Left hindlimb (tissue), 1 donor: ENCODE data around the gene RFC3.

Experiments used
- DNase-seq: peaks from one replicate; pipeline ENCODE4 v3.0.0-alpha.2; 2018

The RFC3 gene

DNA sequence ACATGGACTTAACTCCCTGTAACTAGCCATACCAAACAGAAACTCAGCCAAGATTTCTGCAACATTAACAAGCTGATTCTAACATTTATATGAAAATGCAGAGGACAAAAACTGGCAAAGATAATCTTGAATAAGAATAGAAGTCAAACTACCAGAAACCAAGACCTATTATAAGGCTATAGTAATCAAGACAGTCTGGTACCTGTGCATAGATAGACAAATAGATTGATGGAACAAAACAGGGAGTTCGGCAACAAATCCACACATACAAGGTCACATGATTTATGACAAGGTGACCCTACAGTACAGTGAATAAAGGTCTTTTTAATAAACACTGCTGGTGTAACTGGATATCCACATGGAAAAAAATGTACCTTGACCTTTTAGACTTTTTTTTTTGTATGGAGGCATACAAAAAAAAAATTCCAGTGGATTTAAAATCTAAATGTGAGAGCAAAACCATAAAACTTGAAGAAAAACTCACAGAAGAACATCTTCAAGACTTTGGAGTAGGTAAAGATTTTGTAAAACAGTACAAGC lies 2.9 kb upstream of the RFC3 start:
- DNase-seq = no peak

DNA sequence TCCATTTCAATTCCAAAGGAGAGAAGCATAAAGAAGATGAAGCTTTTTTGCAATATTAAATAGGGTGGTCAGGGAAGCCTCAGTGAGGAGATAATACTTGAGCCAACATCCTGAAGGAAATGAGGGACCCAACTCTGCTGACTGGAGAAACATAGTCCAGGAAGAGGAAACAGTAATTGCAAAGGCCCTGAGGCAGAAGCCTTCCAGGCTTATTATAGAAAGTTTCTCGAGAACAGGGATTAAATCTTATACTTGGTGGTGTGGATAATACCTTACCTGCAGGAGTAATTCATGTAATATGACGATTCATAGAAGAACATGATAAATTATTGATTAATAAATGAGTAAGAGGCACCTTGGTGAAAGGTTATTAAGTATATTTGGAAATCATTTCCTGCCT lies 1.0 kb upstream of the RFC3 start:
- DNase-seq = no peak

DNA sequence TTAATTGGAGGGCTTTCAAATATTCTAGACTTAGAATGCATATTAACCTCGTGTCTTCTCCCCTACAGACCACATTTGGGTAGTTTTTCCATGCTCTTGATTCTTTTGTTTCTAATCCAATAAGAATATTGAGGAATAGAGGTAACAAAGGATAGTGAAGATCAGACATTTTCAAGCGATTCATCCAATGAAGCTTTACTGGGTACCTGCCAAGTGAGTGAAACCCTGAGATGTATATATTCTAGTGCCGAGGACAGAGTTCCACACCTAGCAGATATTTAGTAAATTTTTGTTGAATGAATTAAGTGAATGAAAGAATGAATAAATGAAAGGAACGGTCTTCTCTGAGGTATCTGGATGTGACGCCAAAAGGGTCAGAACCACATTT lies 442 bp upstream of the RFC3 start:
- DNase-seq = no peak

DNA sequence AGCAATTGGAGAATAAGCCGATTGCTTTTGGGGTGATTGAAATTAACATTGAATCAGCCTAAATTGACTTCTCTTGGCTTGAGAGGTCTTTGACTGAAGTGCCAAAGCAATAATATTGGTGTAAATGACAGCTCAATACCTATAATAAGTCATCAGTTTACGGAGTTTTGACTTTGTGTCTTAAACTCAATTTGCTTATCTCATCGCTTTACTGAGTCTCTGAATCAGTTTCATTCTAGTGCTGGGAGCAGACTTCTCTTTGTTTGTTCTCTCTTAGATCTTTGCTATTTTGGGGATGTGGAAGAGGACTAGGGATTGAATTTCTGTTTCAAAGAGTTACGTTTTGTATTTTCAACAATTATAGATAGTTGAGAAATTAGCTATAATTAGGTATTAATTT lies 7.1 kb downstream of the RFC3 start:
- DNase-seq = no peak

DNA sequence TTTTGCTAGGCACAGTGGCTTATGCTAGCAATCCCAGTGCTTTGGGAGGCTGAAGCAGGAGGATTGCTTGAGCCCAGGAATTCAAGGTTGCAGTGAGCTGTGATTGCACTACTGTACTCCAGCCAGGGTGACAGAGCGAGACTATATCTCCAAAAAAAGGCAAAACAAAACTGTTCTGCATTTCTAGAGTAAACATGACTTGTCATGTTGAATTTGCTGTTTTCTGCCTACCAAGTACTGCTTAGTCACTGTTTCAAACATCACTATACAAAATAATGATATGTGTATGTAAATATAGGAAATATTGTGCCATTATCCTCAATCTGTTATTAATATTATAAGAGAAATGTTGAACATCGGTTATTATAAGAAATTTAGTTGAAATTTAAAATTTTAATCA lies 9.2 kb downstream of the RFC3 start:
- DNase-seq = no peak

DNA sequence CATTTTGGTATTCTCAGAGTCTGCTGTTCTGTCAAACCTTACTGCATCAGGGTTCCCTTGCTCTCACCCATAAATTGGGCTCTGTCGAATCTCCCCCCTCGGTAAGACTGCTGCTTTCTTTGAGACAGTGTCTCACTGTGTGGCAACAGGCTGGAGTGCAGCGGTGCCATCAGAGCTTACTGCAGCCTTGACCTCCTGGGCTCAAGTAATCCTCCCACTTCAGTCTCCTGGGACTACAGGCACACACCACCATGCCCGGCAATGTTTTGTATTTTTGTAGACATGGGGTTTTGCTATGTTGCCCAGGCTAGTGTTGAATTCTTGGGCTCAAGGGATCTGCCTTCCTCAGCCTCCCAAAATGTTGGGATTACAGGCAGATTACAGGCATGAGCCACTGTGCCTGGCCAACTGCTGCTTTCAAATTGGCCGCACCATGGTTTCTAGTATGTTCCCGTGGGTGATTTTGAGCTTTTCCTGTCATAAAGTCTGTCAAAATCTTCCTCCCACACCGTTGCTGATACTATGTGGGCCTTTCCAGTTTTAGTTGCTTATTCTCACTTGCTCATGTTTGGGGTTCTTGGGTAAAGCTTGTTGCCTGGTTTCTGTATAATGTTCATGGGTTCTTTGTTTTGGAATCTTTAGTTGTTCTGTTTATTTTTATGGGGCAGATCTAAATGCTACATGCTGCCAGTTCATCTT lies 10.6 kb downstream of the RFC3 start:
- DNase-seq = no peak

DNA sequence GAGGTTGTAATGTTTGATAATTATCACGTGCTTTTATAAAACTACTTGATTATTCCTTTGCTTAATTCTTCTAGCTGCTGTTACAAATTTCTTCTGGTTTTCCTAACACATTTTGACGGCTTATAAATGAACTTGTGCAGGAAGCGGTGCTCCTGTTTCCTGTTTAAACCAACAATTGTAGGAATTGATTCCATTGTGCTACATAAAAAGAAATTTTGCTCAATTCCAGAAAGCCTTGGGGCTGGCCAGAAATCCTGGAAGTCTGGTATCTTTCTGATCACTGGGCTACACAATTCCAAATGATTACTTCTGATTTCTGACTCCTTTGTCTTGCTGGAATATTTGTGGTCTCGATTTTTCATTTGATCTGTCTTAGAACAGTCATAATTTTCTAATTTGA lies 14.9 kb downstream of the RFC3 start:
- no peak for DNase-seq

DNA sequence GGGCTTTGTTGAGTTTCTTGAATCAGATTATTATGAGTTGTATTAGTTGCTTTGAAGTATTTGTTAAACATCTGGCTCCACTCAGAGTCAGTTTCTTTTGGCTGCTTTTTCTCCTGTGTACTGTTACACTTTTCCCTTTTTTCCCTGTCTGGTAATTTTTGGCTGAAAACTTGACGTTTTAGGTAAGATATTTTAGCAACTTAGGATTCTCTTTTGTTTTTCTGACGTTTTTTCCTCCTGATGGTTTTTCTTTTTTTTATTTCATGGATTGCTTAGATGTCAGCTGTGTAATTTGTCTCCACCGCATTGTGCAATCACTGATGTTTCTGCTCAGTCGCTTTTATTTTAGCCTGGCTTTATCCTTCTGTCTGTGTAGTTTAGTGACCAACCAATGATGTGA lies 20.7 kb downstream of the RFC3 start:
- no peak for DNase-seq

DNA sequence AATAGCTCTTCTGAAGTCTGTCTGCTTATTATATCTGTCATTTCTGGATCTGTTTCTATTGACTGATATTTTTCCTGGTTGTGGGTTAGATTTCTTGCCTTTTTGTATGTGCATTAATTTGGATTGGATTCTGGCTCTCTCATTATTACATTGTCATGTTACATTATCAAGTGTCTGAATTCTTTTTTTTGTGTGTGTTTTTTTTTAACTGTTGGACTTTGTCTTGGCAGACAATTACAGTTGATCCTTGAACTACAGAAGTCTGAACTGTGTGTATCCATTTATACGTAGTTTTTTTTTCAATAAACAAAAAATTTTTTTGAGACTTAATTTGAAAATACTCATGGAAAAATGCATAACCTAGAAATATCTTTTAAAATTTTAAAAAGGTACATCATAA lies 22.5 kb downstream of the RFC3 start:
- no peak for DNase-seq

DNA sequence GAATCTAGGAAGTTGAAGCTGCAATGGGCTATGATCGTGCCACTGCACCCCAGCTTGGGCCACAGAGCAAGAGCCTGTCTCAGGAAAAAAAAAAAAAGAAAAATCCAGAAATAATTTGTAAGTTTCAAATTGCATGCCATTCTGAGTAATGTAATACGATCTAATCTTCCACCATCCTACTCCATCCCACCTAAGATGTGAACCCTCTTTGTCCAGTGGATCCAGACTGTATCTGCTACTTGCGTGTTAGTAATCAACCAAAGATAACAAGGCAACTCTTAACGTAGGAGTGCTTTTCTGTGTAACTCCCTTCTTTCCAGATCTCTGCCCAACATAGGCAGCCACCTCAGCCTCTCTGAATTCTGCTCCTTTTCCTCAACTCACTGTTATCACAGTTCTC lies 24.3 kb downstream of the RFC3 start:
- DNase-seq = no peak

DNA sequence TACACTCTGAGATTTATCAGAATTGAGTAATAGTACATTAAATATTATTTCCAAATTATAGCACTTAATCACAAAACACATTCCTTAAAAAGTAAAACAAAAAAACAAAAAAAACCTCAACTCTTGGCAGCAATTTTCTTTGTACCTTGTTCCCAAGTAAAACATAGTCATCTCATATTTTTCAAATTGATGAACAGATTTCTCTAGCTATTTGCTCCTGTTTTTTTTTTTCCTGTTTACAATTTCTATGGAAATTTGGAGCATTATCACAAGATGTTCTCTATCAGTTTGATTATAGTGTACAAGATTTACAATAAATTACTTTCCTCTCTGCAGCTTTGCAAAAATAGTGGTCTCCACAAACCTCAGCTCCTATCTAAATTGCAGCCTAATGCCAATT lies 25.0 kb downstream of the RFC3 start:
- DNase-seq = no peak

DNA sequence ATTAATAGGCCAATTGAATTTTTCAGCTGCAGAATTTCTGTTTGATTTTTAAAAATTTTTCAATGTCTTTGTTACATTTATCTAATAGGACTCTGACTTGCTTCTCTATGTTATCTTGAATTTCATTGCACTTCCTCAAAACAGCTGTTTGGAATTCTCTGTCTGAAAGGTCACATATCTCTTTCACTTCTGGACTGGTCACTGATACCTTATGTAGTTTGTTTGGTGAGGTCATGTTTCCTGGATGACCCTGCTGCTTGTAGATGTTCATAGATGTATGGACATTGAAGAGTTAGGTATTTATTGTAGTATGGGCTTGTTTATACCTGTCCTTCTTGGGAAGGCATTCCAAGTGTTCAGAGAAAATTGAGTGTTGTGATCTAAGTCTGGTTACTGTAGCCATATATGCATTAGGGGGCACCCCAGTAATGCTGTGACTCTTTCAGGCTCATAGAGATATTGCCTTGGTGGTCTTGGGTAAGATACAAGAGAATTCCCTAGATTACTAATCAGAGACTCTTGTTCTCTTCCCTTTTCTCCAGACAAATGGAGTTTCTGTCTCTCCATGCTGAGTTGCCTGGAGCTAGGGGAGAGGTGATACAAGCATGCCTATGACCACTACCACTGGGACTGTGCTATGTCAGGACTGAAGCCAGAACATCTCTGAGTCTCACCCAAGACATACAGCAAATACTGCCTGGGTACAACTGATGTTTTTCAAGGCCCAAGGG lies 27.8 kb downstream of the RFC3 start:
- DNase-seq = no peak

DNA sequence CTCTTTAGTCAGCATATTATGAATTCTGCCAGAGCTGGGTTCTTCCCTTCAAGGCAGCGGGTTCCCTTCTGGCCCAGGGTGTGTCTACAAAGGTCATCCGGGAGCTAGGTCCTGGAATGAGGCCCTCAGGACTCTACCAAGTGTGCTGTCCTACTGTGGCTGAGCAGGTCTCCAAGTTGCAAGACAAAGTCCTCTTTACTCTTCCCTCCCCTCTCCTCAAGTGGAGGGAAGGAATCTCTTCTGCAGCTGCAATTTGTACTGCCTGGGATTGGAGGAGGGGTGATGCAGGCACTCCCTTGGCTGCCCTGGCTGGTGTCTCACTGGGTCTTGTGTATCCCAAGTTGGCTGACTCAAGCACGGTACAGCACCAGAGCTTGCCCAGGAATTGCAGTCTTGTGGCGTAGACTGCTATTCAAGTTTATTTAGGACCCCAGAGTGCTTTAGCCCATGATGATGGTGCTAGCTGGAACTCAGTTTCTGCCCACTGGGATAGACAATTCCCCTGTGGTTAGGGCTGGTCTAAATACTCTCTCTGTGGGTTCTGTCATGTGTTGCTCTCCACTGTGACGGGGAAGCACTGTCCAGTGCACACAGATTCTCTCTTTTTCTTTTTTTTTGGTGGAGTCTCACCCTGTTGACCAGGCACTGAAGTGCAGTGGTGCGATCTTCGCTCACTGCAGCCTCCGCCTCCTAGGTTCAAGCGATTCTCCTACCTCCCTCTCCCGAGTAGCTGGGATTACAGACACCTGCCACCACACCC lies 28.5 kb downstream of the RFC3 start:
- DNase-seq = no peak

DNA sequence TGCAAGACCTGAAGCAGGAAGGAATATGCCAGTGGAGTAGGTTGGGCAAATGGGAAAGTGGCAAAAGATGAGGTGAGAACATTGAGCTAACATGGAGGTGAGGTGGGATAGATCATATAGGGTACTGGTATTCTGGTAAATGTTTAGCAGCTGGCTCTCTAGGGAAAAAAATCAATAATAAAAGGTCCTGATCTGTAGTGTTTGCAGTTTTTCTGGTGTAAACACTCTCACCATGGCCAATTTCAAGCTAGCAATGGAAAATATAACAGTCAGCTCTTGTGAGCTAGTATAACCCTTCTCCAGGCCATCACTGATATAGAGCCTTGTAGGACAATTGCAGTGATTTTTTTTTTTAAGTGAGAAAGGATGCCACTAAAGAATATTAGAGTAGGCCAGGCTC lies 31.3 kb downstream of the RFC3 start:
- no peak for DNase-seq

DNA sequence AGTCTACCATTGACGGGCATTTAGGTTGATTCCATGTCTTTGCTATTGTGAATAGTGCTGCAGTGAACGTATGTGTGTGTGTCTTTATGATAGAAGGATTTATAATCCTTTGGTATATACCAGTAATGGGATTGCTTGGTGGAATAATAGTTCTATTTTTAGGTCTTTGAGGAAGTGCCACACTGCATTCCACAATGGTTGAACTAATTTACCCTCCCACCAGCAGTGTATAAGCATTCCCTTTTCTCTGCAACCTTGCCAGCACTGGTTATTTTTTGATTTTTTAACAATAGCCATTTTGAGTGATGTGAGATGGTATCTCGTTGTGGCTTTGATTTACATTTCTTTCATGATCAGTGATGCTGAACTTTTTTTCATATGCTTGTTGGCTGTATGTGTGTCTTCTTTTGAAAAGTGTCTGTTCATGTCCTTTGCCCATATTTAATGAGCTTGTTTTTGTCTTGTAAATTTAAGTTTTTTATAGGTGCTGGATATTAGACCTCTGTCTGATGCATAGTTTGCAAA lies 37.5 kb downstream of the RFC3 start:
- no peak for DNase-seq

DNA sequence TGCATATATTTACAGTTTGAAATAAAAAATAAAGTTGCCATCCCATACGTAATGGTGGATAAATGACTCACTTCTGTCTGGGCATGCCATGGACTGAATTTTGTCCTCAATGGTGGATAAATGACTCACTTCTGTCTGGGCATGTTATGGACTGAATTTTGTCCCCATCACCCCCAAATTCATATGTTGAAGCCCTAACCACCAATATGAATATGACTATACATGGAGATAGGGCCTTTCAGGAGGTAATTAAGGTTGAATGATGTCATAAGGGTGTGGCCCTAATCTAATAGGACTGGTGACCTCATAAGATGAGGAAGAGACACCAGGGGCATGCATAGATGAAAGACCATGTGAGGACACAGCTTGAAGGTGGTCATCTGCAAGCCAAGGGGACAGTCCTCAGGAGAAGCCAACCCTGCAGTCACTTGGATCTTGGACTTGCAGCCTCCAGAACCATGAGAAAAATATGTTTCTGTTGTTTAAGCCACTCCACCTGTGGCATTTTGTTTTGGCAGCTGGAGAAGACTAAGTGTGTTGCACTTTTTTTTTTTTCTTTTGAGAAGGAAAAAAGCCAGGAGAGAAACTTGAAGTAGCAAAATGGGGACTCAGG lies 41.8 kb downstream of the RFC3 start:
- no peak for DNase-seq

DNA sequence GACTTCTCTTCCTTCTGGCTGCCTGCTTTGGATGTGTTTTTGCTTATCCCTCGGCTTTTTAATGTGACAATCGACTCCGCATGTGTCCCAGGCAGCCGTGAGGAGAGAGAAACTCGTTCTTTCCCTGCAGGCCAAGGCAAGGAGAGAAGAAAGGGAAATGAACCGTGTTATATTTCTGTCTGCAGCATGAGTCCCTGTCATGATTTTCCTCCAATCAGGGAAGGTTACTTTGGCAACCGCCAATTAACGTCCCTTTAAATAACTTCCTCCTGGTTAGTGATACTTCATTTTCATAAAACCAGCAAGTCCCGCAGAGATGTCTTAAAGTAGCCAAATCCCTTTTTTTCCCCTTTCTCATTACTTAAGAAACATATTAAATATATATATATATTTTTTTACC lies 42.6 kb downstream of the RFC3 start:
- no peak for DNase-seq

DNA sequence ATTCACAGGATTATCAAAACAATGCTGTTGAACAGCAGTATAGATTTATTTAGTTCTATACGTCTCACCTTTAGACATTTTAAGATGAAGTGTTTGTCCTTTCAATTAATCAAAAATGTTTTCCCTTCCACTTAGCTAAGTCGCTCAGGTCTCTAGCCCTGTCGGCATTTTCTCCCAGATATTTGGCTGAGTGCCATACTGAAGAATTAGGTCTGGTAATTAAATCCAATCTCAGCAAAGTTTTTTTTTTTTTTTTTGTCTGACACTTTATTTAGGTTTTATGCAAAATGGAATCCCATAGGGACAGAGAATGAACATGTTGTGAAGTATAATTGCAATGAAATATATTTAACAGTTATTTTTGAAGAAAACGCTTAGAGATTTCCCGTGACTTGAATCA lies 44.1 kb downstream of the RFC3 start:
- DNase-seq = no peak

DNA sequence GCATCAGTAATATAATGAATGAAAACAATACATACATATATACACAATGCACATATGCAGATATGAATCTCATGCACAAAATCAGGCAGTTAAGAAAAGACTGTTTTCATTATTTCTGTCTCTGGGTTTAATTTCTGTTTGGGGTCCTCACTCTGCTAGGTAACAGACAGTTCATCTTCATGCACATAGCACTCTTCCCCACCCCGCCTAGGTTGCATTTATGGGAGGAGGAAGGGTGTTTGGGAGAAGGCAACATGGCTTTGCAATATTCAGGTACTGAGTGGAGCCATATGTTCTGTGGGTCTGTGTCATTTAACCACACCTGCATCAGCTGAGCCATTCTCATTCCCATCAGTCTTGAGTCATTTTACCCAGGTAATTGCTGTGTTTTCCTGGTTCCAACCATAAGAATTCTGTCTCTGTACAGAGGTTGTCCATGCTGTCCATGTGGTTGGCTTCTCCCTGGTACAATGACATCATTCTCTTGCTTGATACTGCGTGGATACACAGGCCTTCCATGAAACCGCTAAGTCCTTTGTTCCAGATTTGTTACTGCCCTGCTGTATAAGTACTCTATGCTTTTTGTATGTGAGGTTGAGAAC lies 45.3 kb downstream of the RFC3 start:
- no peak for DNase-seq

DNA sequence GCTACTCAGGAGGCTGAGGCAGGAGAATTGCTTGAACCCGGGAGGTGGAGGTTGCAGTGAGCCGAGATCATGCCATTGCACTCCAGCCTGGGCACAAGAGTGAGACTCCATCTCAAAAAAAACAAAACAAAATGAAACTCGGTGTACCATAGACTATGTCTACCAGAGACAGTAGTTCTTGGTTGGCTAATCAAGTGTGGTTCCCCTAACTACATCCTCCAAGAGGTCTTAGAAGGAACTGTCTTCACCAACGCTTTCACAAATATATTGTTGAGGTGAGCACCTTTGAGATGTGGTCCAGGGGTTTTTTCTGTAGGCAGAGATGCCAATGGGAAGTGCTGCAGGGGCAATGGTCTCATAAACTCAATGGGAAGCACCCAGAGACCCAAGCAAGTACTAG lies 48.0 kb downstream of the RFC3 start:
- DNase-seq = no peak

DNA sequence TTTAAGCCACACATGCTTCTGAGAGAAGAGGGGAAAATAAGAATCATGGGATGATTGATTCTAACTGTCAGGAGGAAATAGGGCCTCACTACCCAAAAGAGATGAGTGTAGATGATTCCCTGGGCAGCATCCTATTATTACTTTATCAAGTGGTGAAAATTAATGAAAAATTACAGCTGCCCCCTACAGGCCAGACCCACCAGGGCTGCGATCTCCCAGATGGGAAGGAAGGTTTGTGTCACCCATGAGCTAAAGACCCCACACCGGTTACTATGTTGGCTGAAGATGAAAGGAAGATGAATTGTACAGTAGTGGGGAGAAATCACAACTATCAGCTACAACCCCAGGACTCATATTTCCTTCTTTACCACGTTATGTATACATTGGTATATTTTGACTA lies 49.5 kb downstream of the RFC3 start:
- DNase-seq = no peak

DNA sequence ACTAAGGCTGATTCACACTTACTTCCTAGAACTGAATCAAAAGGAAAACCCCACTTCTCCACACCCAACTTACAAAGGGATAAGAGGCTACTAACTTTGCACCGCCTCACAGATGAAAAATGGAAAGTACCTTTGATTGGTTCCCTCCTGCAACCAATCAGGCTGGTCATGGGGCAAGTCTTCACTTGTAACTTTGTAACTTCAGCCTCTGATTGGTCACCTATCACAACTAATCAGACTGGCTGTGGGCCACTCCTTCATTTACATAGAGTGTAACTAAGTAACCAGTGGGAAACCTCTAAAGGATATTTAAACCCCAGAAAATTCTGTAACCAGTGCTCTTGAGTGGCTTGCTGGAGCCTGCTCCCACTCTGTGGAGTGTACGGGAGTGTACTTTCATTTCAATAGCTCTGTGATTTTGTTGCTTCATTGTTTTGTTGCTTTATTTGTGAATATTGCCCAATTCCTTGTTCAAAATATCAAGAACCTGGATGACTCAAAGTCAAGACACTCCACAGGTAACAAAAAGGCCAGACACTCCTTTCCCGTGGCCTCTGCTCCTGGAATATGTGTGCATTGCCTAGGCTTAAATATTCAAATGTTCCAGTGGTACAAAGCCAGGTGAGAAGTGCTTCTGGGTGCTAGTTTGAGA lies 50.5 kb downstream of the RFC3 start:
- DNase-seq = no peak
